GM10248 (cell line): ENCODE data around the gene ARHGAP25.
A peak's percentile ranks its signal among the peaks of the same experiment; 100 is the strongest.

Experiments
- CTCF ChIA-PET: fragments of 300-600 bp; sonication (Branson Sonifier 250); formaldehyde crosslinking; extraction: SDS; loops from one replicate; lab custom pipeline; 2021; ENCODE audit warnings: antibody characterized with exemption; lab: Yijun Ruan, JAX
- POLR2A ChIA-PET: fragments of 350-650 bp; sonication (Branson Sonifier 250); formaldehyde crosslinking; extraction: SDS; loops from one replicate; lab custom pipeline; 2020; ENCODE audit warnings: antibody characterized with exemption; lab: Yijun Ruan, JAX
- DNase-seq: peaks from one replicate; pipeline ENCODE4 v3.0.0; 2012; ENCODE audit errors: extremely low spot score
- TF ChIP-seq, protein P1 (sequence below): IDR thresholded peaks from 2 replicates; pipeline ENCODE4 v1.5.1; 2012; ENCODE audit warnings: mild to moderate bottlenecking, low read depth; ENCODE audit errors: extremely low read depth, missing control alignments, control extremely low read depth

Gene ARHGAP25

DNA sequence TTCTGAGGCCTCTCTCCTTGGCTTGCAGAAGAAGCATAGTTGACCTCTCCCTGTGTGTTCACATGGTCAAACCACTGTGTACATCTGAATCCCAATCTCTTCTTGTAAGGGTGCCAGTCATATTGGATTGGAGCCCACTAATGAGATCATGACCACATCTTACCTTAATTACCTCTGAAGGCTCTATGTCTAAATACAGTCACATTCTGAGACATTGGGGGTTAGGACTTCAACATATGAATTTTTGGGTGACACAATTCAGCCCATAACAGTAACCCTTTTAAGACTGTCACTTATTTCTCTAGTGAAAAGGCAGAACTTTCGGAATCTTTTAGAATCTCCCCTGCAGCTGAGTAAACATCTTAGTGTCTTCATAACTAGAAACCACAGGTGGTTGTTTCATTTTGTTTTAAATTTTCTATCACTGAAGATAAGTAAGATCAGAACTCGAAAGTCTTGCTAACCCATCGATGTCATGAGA is 103.3 kb downstream of the ARHGAP25 start:
- TF ChIP-seq, protein P1, sequence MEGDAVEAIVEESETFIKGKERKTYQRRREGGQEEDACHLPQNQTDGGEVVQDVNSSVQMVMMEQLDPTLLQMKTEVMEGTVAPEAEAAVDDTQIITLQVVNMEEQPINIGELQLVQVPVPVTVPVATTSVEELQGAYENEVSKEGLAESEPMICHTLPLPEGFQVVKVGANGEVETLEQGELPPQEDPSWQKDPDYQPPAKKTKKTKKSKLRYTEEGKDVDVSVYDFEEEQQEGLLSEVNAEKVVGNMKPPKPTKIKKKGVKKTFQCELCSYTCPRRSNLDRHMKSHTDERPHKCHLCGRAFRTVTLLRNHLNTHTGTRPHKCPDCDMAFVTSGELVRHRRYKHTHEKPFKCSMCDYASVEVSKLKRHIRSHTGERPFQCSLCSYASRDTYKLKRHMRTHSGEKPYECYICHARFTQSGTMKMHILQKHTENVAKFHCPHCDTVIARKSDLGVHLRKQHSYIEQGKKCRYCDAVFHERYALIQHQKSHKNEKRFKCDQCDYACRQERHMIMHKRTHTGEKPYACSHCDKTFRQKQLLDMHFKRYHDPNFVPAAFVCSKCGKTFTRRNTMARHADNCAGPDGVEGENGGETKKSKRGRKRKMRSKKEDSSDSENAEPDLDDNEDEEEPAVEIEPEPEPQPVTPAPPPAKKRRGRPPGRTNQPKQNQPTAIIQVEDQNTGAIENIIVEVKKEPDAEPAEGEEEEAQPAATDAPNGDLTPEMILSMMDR: no peak
- DNase-seq: peak; percentile 61
- ChIA-PET CTCF (interaction anchor here (0.7 to 2.3 kb wide), 14 partner anchors 10 to 374 kb away, joined by 3 to 14 read pairs (median 3); no protein-coding TSS in a partner anchor), POLR2A (no interaction called here)

DNA sequence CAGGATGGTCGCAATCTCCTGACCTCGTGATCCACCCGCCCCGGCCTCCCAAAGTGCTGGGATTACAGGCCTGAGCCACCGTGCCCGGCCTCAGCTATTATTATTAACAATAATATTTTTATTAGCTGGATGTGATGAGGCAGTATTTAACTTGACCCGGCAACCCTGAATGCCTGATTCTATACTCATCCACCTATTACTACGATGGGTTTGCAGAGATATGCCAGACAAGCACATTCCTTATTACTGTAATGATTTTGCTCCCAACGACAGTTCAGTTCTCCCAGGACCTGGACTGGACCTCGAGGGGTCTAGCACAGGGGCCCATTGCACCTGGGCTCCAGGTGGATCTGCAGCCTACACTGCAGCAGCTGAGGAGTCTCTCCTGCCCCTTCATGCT is 104.0 kb downstream of the ARHGAP25 start:
- TF ChIP-seq, protein P1: no peak
- DNase-seq: no peak
- POLR2A ChIA-PET: no interaction called here
- CTCF ChIA-PET: interaction anchor here (0.7 to 3.6 kb wide), 20 partner anchors 9 to 375 kb away, joined by 3 to 14 read pairs (median 3); no protein-coding TSS in a partner anchor

DNA sequence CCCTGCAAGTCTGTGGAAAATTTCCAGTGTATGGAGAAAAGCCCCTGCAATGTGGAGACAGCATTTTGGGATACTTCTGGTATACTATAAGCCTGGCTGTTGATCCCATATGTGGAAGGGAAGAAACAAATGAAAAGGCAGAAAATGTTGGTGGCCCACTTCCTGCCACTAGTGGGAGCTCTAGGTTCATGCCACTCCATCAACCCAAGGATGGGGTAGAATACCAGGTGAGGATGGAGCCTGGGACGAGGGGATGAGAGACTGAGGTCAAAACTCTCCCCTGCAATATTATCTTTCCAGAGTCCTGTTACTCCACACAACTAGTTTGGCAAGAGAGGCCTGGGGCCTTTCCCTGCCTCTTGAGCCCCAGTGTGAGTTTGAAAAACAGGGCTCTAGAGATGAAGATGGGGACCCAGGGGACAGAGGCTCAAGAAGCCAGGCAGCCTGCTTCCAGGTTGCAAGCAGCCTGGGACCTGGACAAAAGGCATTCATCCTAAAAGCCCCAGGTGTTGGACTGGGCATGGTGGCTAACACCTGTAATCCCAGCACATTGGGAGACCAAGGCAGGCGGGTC is 104.7 kb downstream of the ARHGAP25 start:
- ChIA-PET POLR2A (no interaction called here), CTCF (interaction anchor here (0.7 to 3.6 kb wide), 13 partner anchors 10 to 87 kb away, joined by 3 to 14 read pairs (median 4); no protein-coding TSS in a partner anchor)
- TF ChIP-seq, protein P1: no peak
- peak; percentile 27 for DNase-seq

DNA sequence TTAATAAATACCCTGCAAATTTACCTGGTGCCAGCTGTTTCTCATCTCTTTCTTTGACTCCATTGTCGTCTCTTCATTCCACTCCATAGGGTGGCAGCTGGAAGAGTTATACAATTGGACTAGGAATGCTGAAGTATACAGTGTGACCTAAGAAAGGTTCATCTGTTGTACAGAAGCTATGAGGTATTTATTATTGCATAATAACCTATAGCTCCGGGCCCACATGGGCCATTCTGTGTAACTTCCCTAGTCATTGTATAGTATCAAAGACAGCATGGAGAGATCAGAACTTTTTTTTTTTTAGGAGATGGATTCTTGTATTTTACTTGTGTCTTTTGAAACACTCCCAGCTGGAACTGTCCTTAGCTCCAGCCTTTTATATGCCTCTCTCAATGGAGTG is 110.4 kb downstream of the ARHGAP25 start:
- no peak for DNase-seq
- CTCF ChIA-PET: interaction anchor here (0.6 to 3.2 kb wide), 8 partner anchors 9 to 381 kb away, joined by 3 to 17 read pairs (median 6); no protein-coding TSS in a partner anchor
- TF ChIP-seq, protein P1: no peak
- POLR2A ChIA-PET: no interaction called here

DNA sequence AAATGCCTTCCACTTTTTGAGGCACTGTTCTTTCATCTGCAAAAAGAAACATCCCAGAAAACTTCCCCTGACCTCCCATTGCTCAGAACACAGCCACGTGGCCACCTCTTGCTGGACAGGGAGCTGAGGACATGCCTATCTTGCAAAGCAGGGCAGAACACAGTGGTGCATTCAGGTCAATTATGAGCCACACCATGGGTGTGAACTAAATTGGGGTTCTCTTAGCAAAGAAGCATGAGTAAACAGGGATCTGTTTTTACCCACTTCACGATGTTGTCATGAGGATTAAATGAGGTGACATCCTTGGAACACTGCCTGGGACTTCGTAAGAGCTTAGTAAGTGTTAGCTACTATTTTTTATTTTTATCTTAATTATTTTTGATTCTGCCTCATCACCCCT is 111.5 kb downstream of the ARHGAP25 start:
- CTCF ChIA-PET: interaction anchor here (0.9 to 3.2 kb wide), 6 partner anchors 9 to 137 kb away, joined by 3 to 17 read pairs (median 5); no protein-coding TSS in a partner anchor
- POLR2A ChIA-PET: no interaction called here
- no peak for DNase-seq
- TF ChIP-seq, protein P1: no peak

DNA sequence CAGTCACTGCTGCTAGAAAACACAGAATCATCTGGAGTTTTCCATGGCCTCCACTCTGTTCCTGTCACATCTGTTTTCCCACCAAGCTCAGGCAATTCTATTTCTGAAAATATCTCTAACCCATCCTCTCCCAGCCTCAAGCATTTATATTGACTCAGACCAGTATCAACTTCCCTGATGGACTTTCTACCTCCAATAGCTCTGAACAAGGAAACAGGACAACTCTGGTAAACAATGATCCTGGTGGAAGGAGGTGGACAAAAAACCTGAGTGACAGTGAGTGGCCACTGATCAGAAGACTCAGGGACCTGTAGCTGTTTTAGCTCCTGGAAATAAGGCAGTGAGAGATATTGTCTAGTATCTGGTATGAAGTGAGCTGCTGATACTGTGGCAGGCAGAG is 113.1 kb downstream of the ARHGAP25 start:
- ChIA-PET POLR2A (no interaction called here), CTCF (interaction anchor here (0.7 to 4.0 kb wide), 6 partner anchors 8 to 96 kb away, joined by 3 to 26 read pairs (median 4); no protein-coding TSS in a partner anchor)
- no peak for DNase-seq
- TF ChIP-seq, protein P1: no peak
